Panc1 (cell line): ENCODE data around the gene ZNF18. TPM values are rescaled to one million over a fixed set of nuclear protein-coding genes. Genes with fewer than 3 reads are reported as not detected.

Source experiments
- ATAC-seq: fragments of 200-7000 bp; cut with Tn5 transposase; 2 replicates; pipeline ENCODE4 v1.9.1; 2020; ENCODE audit warnings: mild to moderate bottlenecking, moderate library complexity
- BruUV-seq: library from RNA; stranded (reverse); fragments of 400-500 nt; replicated peaks from 2 replicates; lab custom pipeline; 2021; lab: Mats Ljungman, UMichigan
- CTCF ChIA-PET: fragments of 300-600 bp; sonication (Branson Sonifier 250); formaldehyde crosslinking; loops from one replicate; lab custom pipeline; 2022; ENCODE audit warnings: antibody characterized with exemption; lab: Charles Lee
- POLR2A ChIA-PET: fragments of 300-600 bp; sonication (Branson Sonifier 250); formaldehyde crosslinking; loops from one replicate; lab custom pipeline; 2022; ENCODE audit warnings: antibody characterized with exemption; lab: Charles Lee
- DNase-seq: peaks from one replicate; pipeline ENCODE4 v3.0.0-alpha.2; 2010; ENCODE audit warnings: low read depth, low spot score
- H3K27ac ChIP-seq: 2 replicates; pipeline ENCODE4 v1.5.1; 2011; ENCODE audit warnings: mild to moderate bottlenecking, low read length, inconsistent platforms
- H3K27me3 ChIP-seq: fragments of 200-500 bp; sonication (Bioruptor generic); 2 replicates; pipeline ENCODE4 v1.6.0; 2014; ENCODE audit warnings: low read length, inconsistent platforms; ENCODE audit not compliant: control insufficient read depth, insufficient read depth
- H3K36me3 ChIP-seq: fragments of 200-500 bp; sonication (Bioruptor generic); 2 replicates; pipeline ENCODE4 v1.5.1; 2014; ENCODE audit warnings: inconsistent platforms, mild to moderate bottlenecking, low read length, moderate library complexity; ENCODE audit not compliant: control insufficient read depth, insufficient read depth
- H3K4me1 ChIP-seq: 2 replicates; pipeline ENCODE4 v1.5.1; 2011; ENCODE audit warnings: inconsistent platforms, mild to moderate bottlenecking, low read length, moderate library complexity; ENCODE audit not compliant: control insufficient read depth, insufficient read depth
- H3K4me3 ChIP-seq, 2 experiments: 2 replicates each; pipeline ENCODE4 v1.5.1; 2011 to 2012; ENCODE audit warnings: low read depth in 2 of 2, low read length in 2 of 2, mild to moderate bottlenecking in 2 of 2, inconsistent platforms in 1 of 2, moderate library complexity in 1 of 2
- H3K9me3 ChIP-seq: fragments of 200-500 bp; sonication (Bioruptor generic); 2 replicates; pipeline ENCODE4 v1.5.1; 2014; ENCODE audit warnings: low read depth, mild to moderate bottlenecking, inconsistent platforms, low read length, moderate library complexity; ENCODE audit not compliant: control insufficient read depth, insufficient read depth
- CTCF ChIP-seq: fragments of 450-650 bp; IDR thresholded peaks from 2 replicates; pipeline ENCODE4 v1.5.1; 2017; ENCODE audit warnings: mild to moderate bottlenecking
- POLR2AphosphoS5 ChIP-seq: IDR thresholded peaks from 2 replicates; pipeline ENCODE4 v1.6.1; 2012; ENCODE audit warnings: mild to moderate bottlenecking, low read depth, low read length, moderate library complexity
- SIN3A ChIP-seq: IDR thresholded peaks from 2 replicates; pipeline ENCODE4 v1.6.1; 2012; ENCODE audit warnings: low read depth, mild to moderate bottlenecking, low read length, moderate library complexity, borderline replicate concordance; ENCODE audit not compliant: insufficient read depth
- TCF7L2 ChIP-seq: IDR thresholded peaks from 2 replicates; pipeline ENCODE4 v1.6.1; 2011; ENCODE audit warnings: mild to moderate bottlenecking, low read depth, low read length, inconsistent platforms
- in situ Hi-C: cut with HindIII; loops from 2 replicates; pipeline ENCODE4 v1.10.0; 2016; ENCODE audit warnings: low sequenced_read_pairs, low pct_unique_long_range_greater_than_20kb
- intact Hi-C: fragments of 100-400 bp; cut with micrococcal nuclease; formaldehyde crosslinking; loops from one replicate; pipeline ENCODE4 v1.10.0; 2022; ENCODE audit not compliant: unreplicated experiment
- total RNA-seq: library from RNA; stranded (reverse); gene quantifications from one replicate; pipeline ENCODE4 v1.2.1, GENCODE V29; 2021; ENCODE audit not compliant: unreplicated experiment
- TF ChIP-seq, protein P1 (sequence below), 2 experiments: IDR thresholded peaks; 2 replicates each; pipeline ENCODE4 v1.6.1; 2011 to 2012; ENCODE audit warnings: low read depth in 2 of 2, control low read depth in 1 of 2, low read length in 1 of 2, mild to moderate bottlenecking in 1 of 2, moderate library complexity in 1 of 2; ENCODE audit not compliant: insufficient read depth in 1 of 2

ZNF18 gene
- total RNA-seq, 1 experiment from 2014 or later: 7.4 TPM

DNA sequence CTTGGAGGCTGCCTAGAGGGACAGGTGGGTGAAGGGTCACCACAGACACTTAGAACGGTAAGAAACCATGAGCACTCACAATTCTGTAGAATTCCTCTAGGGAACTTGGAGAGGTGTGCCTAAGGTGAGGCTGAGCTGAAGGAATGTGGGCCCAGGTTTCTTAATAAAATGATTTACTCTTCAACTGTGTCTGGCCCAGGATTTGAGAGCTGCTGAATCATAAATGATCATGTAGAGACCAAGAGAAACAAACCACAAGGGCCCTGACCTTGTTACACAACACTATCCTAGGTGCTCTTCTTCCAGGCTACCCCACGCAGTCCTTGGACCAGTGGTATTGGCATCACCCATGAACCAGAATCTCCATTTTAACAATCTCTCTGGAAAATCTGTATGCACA lies 27.7 kb downstream of the ZNF18 start:
- Histone ChIP-seq H3K4me1 (no peaks in the 10 kb centered on the region), H3K9me3 (0 out of 2 replicates have a peak, but pooled peaks cover 4% of the 10 kb centered on the region), H3K27me3 (no peaks in the 10 kb centered on the region), H3K36me3 (no peaks in the 10 kb centered on the region), H3K27ac (no peak overlapping the region), H3K4me3 (no peak overlapping the region)
- TF ChIP-seq POLR2AphosphoS5 (no peak), SIN3A (no peak), TCF7L2 (no peak)
- no TSS peak for BruUV-seq
- ChIA-PET POLR2A (no interaction called here), CTCF (no interaction called here)
- in situ Hi-C loops (no loop called here), intact Hi-C loops (no loop called here)
- ATAC-seq (no peak), DNase-seq (no peak)

DNA sequence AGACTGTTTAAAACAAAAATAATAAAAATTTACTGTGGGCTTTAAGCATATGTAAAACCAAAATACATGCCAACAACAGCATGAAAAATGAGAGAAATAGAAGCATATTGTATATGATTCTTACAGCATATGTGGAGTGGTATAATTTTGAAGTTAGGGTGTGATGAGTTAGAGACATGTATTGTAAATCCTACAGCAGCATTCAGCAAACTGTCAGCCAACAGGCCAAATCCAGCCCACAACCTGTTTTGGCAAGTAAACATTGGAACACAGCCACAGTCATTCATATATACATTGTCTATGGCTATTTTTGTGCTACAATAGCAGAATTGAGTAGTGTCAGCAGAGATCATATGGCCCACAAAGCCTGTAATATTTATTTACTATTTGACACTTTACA lies 42.3 kb downstream of the ZNF18 start:
- ATAC-seq: no peak

More for the DNA sequence above, 42.3 kb downstream of the ZNF18 start:
- no TSS peak for BruUV-seq
- POLR2A ChIA-PET: no interaction called here
- Histone ChIP-seq H3K4me3 (no peak overlapping the region), H3K27me3 (no peaks in the 10 kb centered on the region), H3K27ac (no peak overlapping the region), H3K36me3 (no peaks in the 10 kb centered on the region), H3K4me1 (no peaks in the 10 kb centered on the region), H3K9me3 (peaks cover 6% of the 10 kb centered on the region; the same call in 1 of the 2 replicates)
- no peak for DNase-seq
- no peak for TF ChIP-seq POLR2AphosphoS5
- TF ChIP-seq TCF7L2: no peak
- no peak for TF ChIP-seq SIN3A
- no peak for TF ChIP-seq CTCF
- TF ChIP-seq, protein P1, sequence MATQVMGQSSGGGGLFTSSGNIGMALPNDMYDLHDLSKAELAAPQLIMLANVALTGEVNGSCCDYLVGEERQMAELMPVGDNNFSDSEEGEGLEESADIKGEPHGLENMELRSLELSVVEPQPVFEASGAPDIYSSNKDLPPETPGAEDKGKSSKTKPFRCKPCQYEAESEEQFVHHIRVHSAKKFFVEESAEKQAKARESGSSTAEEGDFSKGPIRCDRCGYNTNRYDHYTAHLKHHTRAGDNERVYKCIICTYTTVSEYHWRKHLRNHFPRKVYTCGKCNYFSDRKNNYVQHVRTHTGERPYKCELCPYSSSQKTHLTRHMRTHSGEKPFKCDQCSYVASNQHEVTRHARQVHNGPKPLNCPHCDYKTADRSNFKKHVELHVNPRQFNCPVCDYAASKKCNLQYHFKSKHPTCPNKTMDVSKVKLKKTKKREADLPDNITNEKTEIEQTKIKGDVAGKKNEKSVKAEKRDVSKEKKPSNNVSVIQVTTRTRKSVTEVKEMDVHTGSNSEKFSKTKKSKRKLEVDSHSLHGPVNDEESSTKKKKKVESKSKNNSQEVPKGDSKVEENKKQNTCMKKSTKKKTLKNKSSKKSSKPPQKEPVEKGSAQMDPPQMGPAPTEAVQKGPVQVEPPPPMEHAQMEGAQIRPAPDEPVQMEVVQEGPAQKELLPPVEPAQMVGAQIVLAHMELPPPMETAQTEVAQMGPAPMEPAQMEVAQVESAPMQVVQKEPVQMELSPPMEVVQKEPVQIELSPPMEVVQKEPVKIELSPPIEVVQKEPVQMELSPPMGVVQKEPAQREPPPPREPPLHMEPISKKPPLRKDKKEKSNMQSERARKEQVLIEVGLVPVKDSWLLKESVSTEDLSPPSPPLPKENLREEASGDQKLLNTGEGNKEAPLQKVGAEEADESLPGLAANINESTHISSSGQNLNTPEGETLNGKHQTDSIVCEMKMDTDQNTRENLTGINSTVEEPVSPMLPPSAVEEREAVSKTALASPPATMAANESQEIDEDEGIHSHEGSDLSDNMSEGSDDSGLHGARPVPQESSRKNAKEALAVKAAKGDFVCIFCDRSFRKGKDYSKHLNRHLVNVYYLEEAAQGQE (IDR thresholded peaks at IDR 0.05; ENCODE audit: insufficient read depth in 1 of 2, low read depth in 2 of 2, low read length in 1 of 2): no peak
- intact Hi-C loops: no loop called here
- in situ Hi-C loops: no loop called here
- CTCF ChIA-PET: no interaction called here
